A549 (cell line): Measurements from ENCODE around the gene BLTP2.

Source experiments
- CEBPB ChIP-seq, 2 experiments: fragments of >200 bp in 1 of 2; sonication (Bioruptor Twin) in 1 of 2; formaldehyde crosslinking in 1 of 2; IDR thresholded peaks; 2 replicates each; pipeline ENCODE4 v1.6.1; 2012 to 2016
- CTCF ChIP-seq: fragments of >200 bp; sonication (Bioruptor Twin); formaldehyde crosslinking; IDR thresholded peaks from 3 replicates; pipeline ENCODE4 v1.5.1; 2016
- KDM5A ChIP-seq: fragments of 200-600 bp; sonication (generic); IDR thresholded peaks from 2 replicates; pipeline ENCODE4 v1.6.1; 2016; ENCODE audit warnings: antibody characterized with exemption, mild to moderate bottlenecking
- POLR2A ChIP-seq: IDR thresholded peaks from 2 replicates; pipeline ENCODE4 v1.6.1; 2012; ENCODE audit warnings: mild to moderate bottlenecking, low read length
- POLR2AphosphoS2 ChIP-seq: conservative IDR thresholded peaks from 2 replicates; pipeline ENCODE4 v1.6.1; 2012; ENCODE audit warnings: low read length, improper control_type of control experiment, inconsistent platforms
- RAD21 ChIP-seq, 2 experiments: fragments of >200 bp in 1 of 2; sonication (Bioruptor Twin) in 1 of 2; formaldehyde crosslinking in 1 of 2; IDR thresholded peaks in 1 of 2; conservative IDR thresholded peaks in 1 of 2; 2 replicates in 1 of 2; 3 replicates in 1 of 2; pipeline ENCODE4 v1.6.1; 2012 to 2018; ENCODE audit warnings: inconsistent platforms in 1 of 2
- REST ChIP-seq: fragments of 200-600 bp; sonication (generic); IDR thresholded peaks from 2 replicates; pipeline ENCODE4 v1.6.1; 2016; ENCODE audit warnings: antibody characterized with exemption, mild to moderate bottlenecking, moderate library complexity

- no peak for TF ChIP-seq POLR2A
- no peak for TF ChIP-seq RAD21 (conservative IDR thresholded peaks at IDR 0.05 in 1 of 2, IDR thresholded peaks at IDR 0.05 in 1 of 2)
- TF ChIP-seq POLR2AphosphoS2: no peak
- TF ChIP-seq REST: no peak
- TF ChIP-seq CTCF: no peak
- TF ChIP-seq KDM5A: no peak
- TF ChIP-seq CEBPB (IDR thresholded peaks at IDR 0.05): no peak
Measured at GRCh38 chr17:28624148-28624547, 20.8 kb downstream of the BLTP2 start.
